Measurements from ENCODE around the gene SLCO4A1. TPM values are rescaled to one million over a fixed set of nuclear protein-coding genes. Genes with fewer than 3 reads are reported as not detected.

SLCO4A1 gene
- total RNA-seq, 2 experiments from 2014 or later = 74.7 to 79.2 TPM

- Mint-ChIP-seq H3K27ac (peak overlapping the region; percentile 4), H3K9me3 (ENCODE audit: low read depth) (no peaks in the 10 kb centered on the region), H3K4me1 (peaks cover 57% of the 10 kb centered on the region), H3K36me3 (peaks cover 2% of the 10 kb centered on the region), H3K27me3 (peaks cover 39% of the 10 kb centered on the region), H3K4me3 (no peak overlapping the region)
- ATAC-seq (no peak), DNase-seq (no peak)
- CTCF ChIA-PET = interaction anchor here (1.3 to 2.1 kb wide), 2 partner anchors 15 to 22 kb away, joined by 4 to 10 read pairs; no protein-coding TSS in a partner anchor
Observed at GRCh38 chr20:62601714-62602113, 40.6 kb upstream of the SLCO4A1 start.

DNA sequence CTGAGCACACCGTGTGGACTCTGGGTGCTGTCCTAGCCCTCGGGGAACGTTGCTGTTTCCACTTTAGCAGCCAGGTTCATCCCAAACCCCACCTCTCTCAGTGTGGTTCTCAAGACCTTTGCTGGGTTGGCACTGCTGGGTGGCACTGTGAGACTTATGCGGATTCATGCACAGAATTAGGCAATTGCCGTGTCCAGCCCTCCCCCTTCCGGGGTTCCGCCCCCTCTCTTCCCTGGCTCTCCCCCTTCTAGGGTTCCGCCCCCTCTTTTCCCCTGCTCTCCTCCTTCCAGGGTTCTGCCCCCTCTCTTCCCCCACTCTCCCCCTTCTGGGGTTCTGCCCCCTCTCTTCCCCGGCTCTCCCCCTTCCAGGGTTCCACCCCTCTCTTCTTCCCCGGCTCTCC is 39.8 kb upstream of the SLCO4A1 start:
- Mint-ChIP-seq H3K4me3 (peak overlapping the region; percentile 42), H3K27ac (peak overlapping the region; percentile 82), H3K27me3 (peaks cover 38% of the 10 kb centered on the region), H3K9me3 (ENCODE audit: low read depth) (no peaks in the 10 kb centered on the region), H3K4me1 (peaks cover 57% of the 10 kb centered on the region), H3K36me3 (peaks cover 2% of the 10 kb centered on the region)
- peak; percentile 59 for DNase-seq
- peak; percentile 11 for ATAC-seq
- CTCF ChIA-PET = interaction anchor here (1.6 to 4.9 kb wide), 6 partner anchors 15 to 206 kb away, joined by 4 to 69 read pairs (median 6); partner anchors contain the start of gene SLCO4A1

DNA sequence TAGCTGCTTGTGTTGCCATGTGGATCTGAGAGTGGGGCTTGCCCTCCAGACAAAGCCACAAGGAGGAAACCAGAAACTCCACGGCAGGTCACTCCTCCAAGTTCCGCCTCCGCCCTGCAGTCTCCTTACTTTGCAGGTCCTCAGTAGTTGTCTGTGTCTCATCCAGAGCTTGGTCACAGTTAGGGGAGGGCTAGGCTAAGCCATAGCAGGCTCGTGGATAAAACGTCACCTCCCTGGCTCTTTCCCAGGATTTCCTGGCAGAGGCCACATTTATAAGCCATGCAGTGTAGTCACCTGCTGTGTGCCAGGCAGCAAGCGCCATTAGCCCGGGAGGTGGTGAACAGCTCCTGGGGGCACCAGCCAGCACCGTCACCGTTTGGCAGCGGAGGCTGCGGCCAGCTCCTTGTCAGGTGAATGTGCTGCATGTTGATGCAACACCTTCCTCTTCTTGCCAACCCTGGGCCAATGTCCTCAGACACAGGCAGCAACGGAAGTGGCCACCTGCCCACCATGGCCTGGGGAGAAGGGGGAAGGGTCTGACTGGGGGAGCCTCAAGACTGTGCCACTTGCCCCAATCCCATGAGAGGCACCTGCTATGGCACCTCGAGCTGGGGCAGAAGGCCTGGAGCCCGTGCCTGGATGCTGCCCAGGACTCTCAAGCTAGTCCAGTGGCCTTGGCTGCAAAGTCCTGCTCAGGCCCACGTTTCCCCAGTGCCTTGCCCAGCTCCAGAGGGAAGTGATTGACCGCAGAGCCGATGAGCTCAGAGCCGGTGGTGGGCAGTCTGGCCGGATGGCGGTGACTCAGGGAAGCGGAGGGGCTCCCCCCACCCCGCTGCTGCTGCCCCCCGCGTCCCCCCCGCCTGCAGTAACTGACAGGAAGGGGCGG is 39.0 kb upstream of the SLCO4A1 start:
- peaks cover 2% of the 10 kb centered on the region for H3K36me3 Mint-ChIP-seq
- H3K4me3 Mint-ChIP-seq = peak overlapping the region; percentile 42
- H3K27me3 Mint-ChIP-seq = peaks cover 31% of the 10 kb centered on the region
- CTCF ChIA-PET = interaction anchor here (0.8 to 4.9 kb wide), 11 partner anchors 15 to 218 kb away, joined by 3 to 69 read pairs (median 4); partner anchors contain the start of gene SLCO4A1
- no peaks in the 10 kb centered on the region for H3K9me3 Mint-ChIP-seq (ENCODE audit: low read depth)
- ATAC-seq = peak; percentile 72
- peak overlapping the region; percentile 82 for H3K27ac Mint-ChIP-seq
- peak; percentile 85 for DNase-seq
- H3K4me1 Mint-ChIP-seq = peaks cover 55% of the 10 kb centered on the region

- H3K9me3 Mint-ChIP-seq (ENCODE audit: low read depth) = no peaks in the 10 kb centered on the region
- H3K27me3 Mint-ChIP-seq = peaks cover 30% of the 10 kb centered on the region
- H3K4me1 Mint-ChIP-seq = peaks cover 46% of the 10 kb centered on the region
- peak overlapping the region; percentile 36 for H3K4me3 Mint-ChIP-seq
- peak overlapping the region; percentile 82 for H3K27ac Mint-ChIP-seq
- peaks cover 2% of the 10 kb centered on the region for H3K36me3 Mint-ChIP-seq
- CTCF ChIA-PET = interaction anchor here (0.8 to 4.9 kb wide), 11 partner anchors 14 to 219 kb away, joined by 3 to 69 read pairs (median 4); partner anchors contain the start of gene SLCO4A1
- DNase-seq (no peak), ATAC-seq (no peak)
Observed at GRCh38 chr20:62603907-62604785, 38.2 kb upstream of the SLCO4A1 start.

GRCh38 chr20:62604796-62605195 is 37.5 kb upstream of the SLCO4A1 start:
- Mint-ChIP-seq H3K9me3 (ENCODE audit: low read depth) (no peaks in the 10 kb centered on the region), H3K27ac (no peak overlapping the region), H3K36me3 (peaks cover 2% of the 10 kb centered on the region), H3K4me1 (peaks cover 44% of the 10 kb centered on the region), H3K27me3 (peaks cover 34% of the 10 kb centered on the region), H3K4me3 (no peak overlapping the region)
- CTCF ChIA-PET = interaction anchor here (1.6 to 4.9 kb wide), 2 partner anchors 13 to 47 kb away, joined by 4 to 69 read pairs; no protein-coding TSS in a partner anchor
- no peak for ATAC-seq
- DNase-seq = no peak

DNA sequence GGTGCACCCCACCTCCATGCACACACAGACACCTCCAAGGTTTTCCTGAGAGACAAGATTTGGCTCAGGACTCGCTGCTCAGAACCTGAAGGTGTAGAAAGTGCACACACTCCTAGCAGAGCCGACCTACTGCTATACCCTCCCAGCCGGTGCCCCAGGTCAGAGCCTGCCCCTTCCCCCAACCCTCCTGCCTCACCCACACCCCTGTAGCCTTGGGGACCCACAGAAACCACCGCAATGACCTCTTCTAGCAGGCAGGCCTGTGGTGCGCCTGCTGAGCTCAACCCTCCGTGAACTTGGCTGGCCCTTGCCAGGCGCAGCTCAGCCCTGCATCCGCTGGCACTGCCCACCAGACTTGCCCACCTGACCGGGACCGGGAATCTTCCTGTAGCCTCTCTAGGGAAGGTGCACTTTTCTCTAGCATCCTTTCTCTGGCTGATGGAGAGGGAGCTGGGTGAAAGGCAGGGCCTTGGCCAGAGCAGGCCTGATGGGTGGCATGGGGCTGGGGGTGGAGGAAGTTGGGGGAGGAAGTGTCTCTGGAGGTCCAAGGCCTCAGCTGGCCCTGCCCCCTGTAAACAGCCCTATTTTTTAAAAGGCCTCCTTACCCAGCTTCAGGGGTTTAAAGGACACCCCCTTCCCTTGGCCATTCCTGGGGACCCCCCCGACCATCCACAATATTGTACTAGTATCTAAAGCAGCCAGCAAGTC is 36.9 kb upstream of the SLCO4A1 start:
- Mint-ChIP-seq H3K27ac (no peak overlapping the region), H3K9me3 (ENCODE audit: low read depth) (no peaks in the 10 kb centered on the region)
- CTCF ChIA-PET = interaction anchor here (4.9 kb wide), 1 partner anchor 13 kb away, joined by 69 read pairs; no protein-coding TSS in a partner anchor

GRCh38 chr20:62606016-62606415 is 36.3 kb upstream of the SLCO4A1 start:
- CTCF ChIA-PET = interaction anchor here (4.9 kb wide), 1 partner anchor 12 kb away, joined by 69 read pairs; no protein-coding TSS in a partner anchor
- Mint-ChIP-seq H3K36me3 (peaks cover 2% of the 10 kb centered on the region), H3K4me1 (peaks cover 44% of the 10 kb centered on the region), H3K9me3 (ENCODE audit: low read depth) (no peaks in the 10 kb centered on the region), H3K27ac (no peak overlapping the region), H3K4me3 (no peak overlapping the region), H3K27me3 (peaks cover 29% of the 10 kb centered on the region)
- ATAC-seq (no peak), DNase-seq (no peak)

More for the DNA sequence above, 36.9 kb upstream of the SLCO4A1 start:
- Mint-ChIP-seq H3K36me3 (peaks cover 2% of the 10 kb centered on the region), H3K27me3 (peaks cover 32% of the 10 kb centered on the region), H3K4me3 (no peak overlapping the region), H3K4me1 (peaks cover 44% of the 10 kb centered on the region)
- no peak for DNase-seq
- no peak for ATAC-seq

DNA sequence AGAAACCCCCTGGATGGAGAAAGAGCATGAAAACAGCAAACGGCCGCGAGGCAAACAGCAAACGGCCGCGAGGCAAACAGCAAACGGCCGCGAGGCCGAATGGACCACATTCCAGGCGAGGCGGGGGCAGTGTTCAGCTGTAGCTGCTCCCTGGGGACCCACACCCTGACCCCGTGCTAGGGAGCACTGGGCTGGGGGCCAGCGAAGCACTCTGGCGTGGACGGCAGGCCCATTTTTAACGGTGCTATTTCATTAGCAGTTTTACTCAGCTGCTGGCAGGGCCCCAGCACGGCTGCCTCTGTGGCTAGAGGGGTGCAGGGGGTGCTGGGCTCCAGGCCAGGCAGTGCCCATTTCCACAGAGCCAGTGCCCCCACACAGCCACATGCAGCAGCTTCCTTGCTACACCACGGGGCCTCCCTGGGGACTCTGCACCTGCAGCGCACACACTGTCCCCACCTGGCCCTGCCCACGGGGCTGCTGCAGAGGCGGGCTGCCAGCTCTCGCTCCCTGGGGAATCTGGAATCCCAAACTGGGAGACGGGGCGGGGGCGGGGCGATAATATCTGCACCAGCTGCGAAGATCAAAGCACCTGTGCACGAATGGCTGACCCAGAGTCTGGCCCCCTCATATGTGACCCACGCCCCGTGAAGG is 35.6 kb upstream of the SLCO4A1 start:
- Mint-ChIP-seq H3K36me3 (no peaks in the 10 kb centered on the region), H3K27ac (no peak overlapping the region), H3K4me1 (peaks cover 40% of the 10 kb centered on the region), H3K27me3 (peaks cover 27% of the 10 kb centered on the region), H3K9me3 (ENCODE audit: low read depth) (no peaks in the 10 kb centered on the region), H3K4me3 (no peak overlapping the region)
- no peak for DNase-seq
- CTCF ChIA-PET = interaction anchor here (4.9 kb wide), 1 partner anchor 11 kb away, joined by 69 read pairs; no protein-coding TSS in a partner anchor
- no peak for ATAC-seq

- H3K27me3 Mint-ChIP-seq = peaks cover 23% of the 10 kb centered on the region
- no peak for DNase-seq
- H3K9me3 Mint-ChIP-seq (ENCODE audit: low read depth) = no peaks in the 10 kb centered on the region
- ATAC-seq = no peak
- CTCF ChIA-PET = interaction anchor here (4.9 kb wide), 1 partner anchor 10 kb away, joined by 69 read pairs; no protein-coding TSS in a partner anchor
- no peak overlapping the region for H3K27ac Mint-ChIP-seq
- no peaks in the 10 kb centered on the region for H3K36me3 Mint-ChIP-seq
- H3K4me3 Mint-ChIP-seq = no peak overlapping the region
- peaks cover 31% of the 10 kb centered on the region for H3K4me1 Mint-ChIP-seq
Observed at GRCh38 chr20:62607366-62608217, 34.7 kb upstream of the SLCO4A1 start.

GRCh38 chr20:62608218-62608565 is 34.1 kb upstream of the SLCO4A1 start:
- DNase-seq = no peak
- no peak for ATAC-seq
- CTCF ChIA-PET = no interaction called here
- peaks cover 25% of the 10 kb centered on the region for H3K4me1 Mint-ChIP-seq
- H3K27me3 Mint-ChIP-seq = peaks cover 23% of the 10 kb centered on the region
- H3K36me3 Mint-ChIP-seq = no peaks in the 10 kb centered on the region
- no peak overlapping the region for H3K4me3 Mint-ChIP-seq
- no peaks in the 10 kb centered on the region for H3K9me3 Mint-ChIP-seq (ENCODE audit: low read depth)
- H3K27ac Mint-ChIP-seq = no peak overlapping the region

DNA sequence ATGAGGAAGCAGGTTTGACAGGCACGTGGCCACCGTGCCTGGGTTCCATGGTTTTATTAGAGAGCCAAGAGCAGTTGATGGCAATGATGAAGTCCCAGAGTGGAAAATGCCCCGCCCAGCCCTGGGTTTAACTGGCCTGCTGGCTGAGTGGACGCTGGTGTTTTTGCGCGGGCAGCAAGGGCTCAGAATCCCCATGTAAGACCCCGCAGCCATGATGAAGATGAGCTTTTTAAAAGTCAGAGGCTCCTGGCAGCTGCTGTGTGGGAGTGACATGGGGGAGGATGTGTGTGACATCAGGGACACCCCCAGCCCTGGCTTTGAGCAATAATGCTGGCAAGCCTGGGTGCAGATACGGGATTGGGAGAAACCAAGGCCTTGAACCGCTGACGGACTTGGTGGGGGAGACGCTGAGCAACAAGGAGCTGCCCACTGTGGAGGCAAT is 33.0 kb upstream of the SLCO4A1 start:
- no peaks in the 10 kb centered on the region for H3K9me3 Mint-ChIP-seq (ENCODE audit: low read depth)
- H3K4me1 Mint-ChIP-seq = peaks cover 16% of the 10 kb centered on the region
- H3K27ac Mint-ChIP-seq = no peak overlapping the region
- CTCF ChIA-PET = interaction anchor here (1.2 to 2.7 kb wide), 2 partner anchors 10 to 110 kb away, joined by 3 to 10 read pairs; no protein-coding TSS in a partner anchor
- no peak for ATAC-seq
- H3K4me3 Mint-ChIP-seq = no peak overlapping the region
- DNase-seq = no peak
- peaks cover 29% of the 10 kb centered on the region for H3K27me3 Mint-ChIP-seq
- no peaks in the 10 kb centered on the region for H3K36me3 Mint-ChIP-seq

All from activated CD8-positive, alpha-beta memory T cell treated with anti-CD3 and anti-CD28 coated beads, Interleukin-2, amount 10 ng/mL, durations not matched to agents 7 days and 5 days (primary cell).